Karpas-422 (cell line): ENCODE data around the gene PPP1R14B. TPM values are rescaled to one million over a fixed set of nuclear protein-coding genes. Genes with fewer than 3 reads are reported as not detected.
A peak's percentile ranks its signal among the peaks of the same experiment; 100 is the strongest.

Source experiments
- DNase-seq: peaks from one replicate; pipeline ENCODE4 v3.0.0-alpha.2; 2015
- H2AFZ ChIP-seq: fragments of 200-600 bp; sonication (generic); 2 replicates; pipeline ENCODE4 v1.6.1; 2014; ENCODE audit warnings: antibody characterized with exemption, low read length, mixed read lengths
- H3K27ac ChIP-seq: fragments of 200-600 bp; sonication (generic); 2 replicates; pipeline ENCODE4 v1.5.1; 2014; ENCODE audit warnings: mild to moderate bottlenecking, low read length, moderate library complexity
- H3K27me3 ChIP-seq: fragments of 200-600 bp; sonication (generic); 2 replicates; pipeline ENCODE4 v1.6.1; 2014; ENCODE audit warnings: low read length, mixed read lengths
- H3K36me3 ChIP-seq: fragments of 200-600 bp; sonication (generic); 2 replicates; pipeline ENCODE4 v1.6.1; 2014; ENCODE audit warnings: low read length, mixed read lengths; ENCODE audit not compliant: insufficient read depth
- H3K4me1 ChIP-seq: fragments of 200-600 bp; sonication (generic); 2 replicates; pipeline ENCODE4 v1.6.1; 2014; ENCODE audit warnings: mild to moderate bottlenecking, low read length, mixed read lengths
- H3K4me2 ChIP-seq: fragments of 200-600 bp; sonication (generic); 2 replicates; pipeline ENCODE4 v1.6.1; 2014; ENCODE audit warnings: low read length, low read depth, mild to moderate bottlenecking; ENCODE audit not compliant: poor library complexity, severe bottlenecking
- H3K4me3 ChIP-seq: fragments of 200-600 bp; sonication (generic); 2 replicates; pipeline ENCODE4 v1.5.1; 2014; ENCODE audit warnings: mild to moderate bottlenecking, antibody characterized with exemption, low read length, mixed read lengths
- H3K79me2 ChIP-seq: fragments of 200-600 bp; sonication (generic); 2 replicates; pipeline ENCODE4 v1.6.1; 2014; ENCODE audit warnings: mild to moderate bottlenecking, low read length, mixed read lengths
- H3K9ac ChIP-seq: fragments of 200-600 bp; sonication (generic); 2 replicates; pipeline ENCODE4 v1.6.0; 2014; ENCODE audit warnings: low read length
- H3K9me2 ChIP-seq: fragments of 200-600 bp; sonication (generic), shearing (Covaris generic); replicated peaks from 2 replicates; pipeline ENCODE4 v1.6.0; 2014; ENCODE audit warnings: mild to moderate bottlenecking, low read length, moderate library complexity; ENCODE audit not compliant: insufficient read depth
- H3K9me3 ChIP-seq: fragments of 300-700, 200-600 bp; sonication (generic); 2 replicates; pipeline ENCODE4 v1.6.1; 2014; ENCODE audit warnings: low read length, mixed read lengths
- H4K20me1 ChIP-seq: fragments of 200-600 bp; sonication (generic); 2 replicates; pipeline ENCODE4 v1.6.1; 2014; ENCODE audit warnings: mild to moderate bottlenecking, antibody characterized with exemption, low read length, low read depth; ENCODE audit not compliant: insufficient read depth
- total RNA-seq: library from RNA; depleted of rRNA; stranded (reverse); fragments of >200 nt; shearing (Covaris generic); gene quantifications from 2 replicates; pipeline ENCODE4 v1.2.3, GENCODE V29; 2014; ENCODE audit warnings: low replicate concordance

The PPP1R14B gene
- total RNA-seq, 1 experiment from 2014 or later = 111 TPM

DNA sequence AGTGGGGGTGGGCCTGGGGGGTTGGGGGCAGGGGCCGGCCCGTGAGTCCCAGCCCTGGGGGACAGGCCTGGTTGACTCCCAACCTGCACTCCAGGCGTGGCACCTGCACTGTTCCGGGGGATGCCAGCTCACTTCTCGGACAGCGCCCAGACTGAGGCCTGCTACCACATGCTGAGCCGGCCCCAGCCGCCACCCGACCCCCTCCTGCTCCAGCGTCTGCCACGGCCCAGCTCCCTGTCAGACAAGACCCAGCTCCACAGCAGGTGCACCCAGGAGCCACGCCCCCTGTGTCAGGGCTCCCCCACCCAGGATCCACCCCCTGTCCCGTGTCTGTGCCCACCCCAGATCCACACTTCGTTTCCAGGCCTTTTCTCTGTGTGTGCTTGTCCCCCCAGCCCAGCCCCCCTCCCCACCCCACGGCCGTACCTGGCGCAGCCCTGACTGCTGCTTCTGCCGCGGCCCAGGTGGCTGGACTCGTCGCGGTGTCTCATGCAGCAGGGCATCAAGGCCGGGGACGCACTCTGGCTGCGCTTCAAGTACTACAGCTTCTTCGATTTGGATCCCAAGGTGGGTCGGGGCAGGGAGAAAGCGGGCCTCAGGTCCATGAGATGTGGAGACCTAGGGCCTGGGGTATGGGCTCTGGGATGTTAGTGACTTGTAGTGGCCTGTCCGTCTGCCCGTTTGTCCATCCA lies 35.4 kb downstream of the PPP1R14B start:
- H3K9me2 ChIP-seq = no peaks in the 10 kb centered on the region
- peaks cover 8% of the 10 kb centered on the region; the same call in 1 of the 2 replicates for H4K20me1 ChIP-seq
- H3K79me2 ChIP-seq = peaks cover 12% of the 10 kb centered on the region; the same call in 1 of the 2 replicates
- H3K9me3 ChIP-seq = no peaks in the 10 kb centered on the region
- no peaks in the 10 kb centered on the region for H3K27me3 ChIP-seq
- H3K4me2 ChIP-seq = no peak overlapping the region
- H3K4me3 ChIP-seq = no peak overlapping the region
- no peak overlapping the region for H3K9ac ChIP-seq
- peaks cover 71% of the 10 kb centered on the region for H3K4me1 ChIP-seq
- DNase-seq = no peak
- no peak overlapping the region for H3K27ac ChIP-seq
- no peak overlapping the region for H2AFZ ChIP-seq
- H3K36me3 ChIP-seq = peaks cover 14% of the 10 kb centered on the region; the same call in 1 of the 2 replicates

DNA sequence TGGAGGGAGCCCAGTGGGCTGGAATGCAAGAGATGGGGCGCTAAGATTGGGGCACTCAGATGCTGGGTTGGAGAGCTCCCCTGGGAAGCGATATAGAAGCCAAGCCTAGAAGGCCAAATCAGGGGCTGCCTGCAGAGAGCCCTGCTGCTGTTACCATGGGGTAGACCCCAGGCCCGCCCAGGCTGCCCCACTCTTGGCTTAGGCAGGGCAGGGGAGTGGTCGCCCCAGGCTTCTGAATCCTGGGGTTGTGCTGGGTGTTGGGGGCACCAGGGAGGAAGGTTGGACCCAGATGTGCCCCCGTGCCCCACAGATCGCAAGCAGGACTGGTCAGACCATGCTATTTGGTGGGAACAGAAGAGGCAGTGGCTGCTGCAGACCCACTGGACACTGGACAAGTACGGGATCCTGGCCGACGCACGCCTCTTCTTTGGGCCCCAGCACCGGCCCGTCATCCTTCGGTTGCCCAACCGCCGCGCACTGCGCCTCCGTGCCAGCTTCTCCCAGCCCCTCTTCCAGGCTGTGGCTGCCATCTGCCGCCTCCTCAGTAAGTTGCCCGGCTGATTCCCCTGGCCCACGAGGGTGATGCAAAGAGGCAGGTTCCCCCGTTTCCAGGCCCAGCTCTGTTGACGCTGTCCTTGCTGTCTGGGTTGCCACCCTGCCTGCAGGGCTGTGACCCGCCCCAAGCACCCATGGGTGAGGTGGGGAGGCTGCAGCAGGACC lies 36.3 kb downstream of the PPP1R14B start:
- peaks cover 8% of the 10 kb centered on the region; the same call in 1 of the 2 replicates for H4K20me1 ChIP-seq
- no peak overlapping the region for H3K4me2 ChIP-seq
- DNase-seq = no peak
- H3K4me3 ChIP-seq = no peak overlapping the region
- peaks cover 73% of the 10 kb centered on the region for H3K4me1 ChIP-seq
- H3K36me3 ChIP-seq = peaks cover 14% of the 10 kb centered on the region; the same call in 1 of the 2 replicates
- no peak overlapping the region for H3K9ac ChIP-seq
- H3K9me2 ChIP-seq = no peaks in the 10 kb centered on the region
- no peak overlapping the region for H2AFZ ChIP-seq
- H3K79me2 ChIP-seq = peaks cover 15% of the 10 kb centered on the region; the same call in 1 of the 2 replicates
- H3K27me3 ChIP-seq = no peaks in the 10 kb centered on the region
- no peak overlapping the region for H3K27ac ChIP-seq
- no peaks in the 10 kb centered on the region for H3K9me3 ChIP-seq

DNA sequence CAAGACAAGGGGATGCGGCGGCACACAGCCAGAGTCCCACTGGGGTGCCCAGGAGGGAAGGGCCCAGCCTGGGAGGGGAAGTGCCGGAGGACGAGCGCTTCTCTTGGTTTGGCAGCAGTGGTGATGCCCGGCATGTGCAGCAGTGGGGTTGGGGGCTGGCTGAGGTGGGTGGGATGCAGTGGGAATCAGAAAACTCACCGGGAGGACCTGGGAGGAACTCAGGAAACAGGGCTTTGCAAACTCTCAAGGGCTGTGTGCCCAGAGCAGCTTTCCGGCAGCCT lies 37.2 kb downstream of the PPP1R14B start:
- no peak overlapping the region for H3K9ac ChIP-seq
- no peaks in the 10 kb centered on the region for H3K27me3 ChIP-seq
- H2AFZ ChIP-seq = no peak overlapping the region
- peaks cover 18% of the 10 kb centered on the region; the same call in 1 of the 2 replicates for H3K79me2 ChIP-seq
- no peak overlapping the region for H3K4me3 ChIP-seq
- H3K9me3 ChIP-seq = no peaks in the 10 kb centered on the region
- H3K27ac ChIP-seq = no peak overlapping the region
- H3K9me2 ChIP-seq = no peaks in the 10 kb centered on the region
- peaks cover 14% of the 10 kb centered on the region; the same call in 1 of the 2 replicates for H3K36me3 ChIP-seq
- H3K4me1 ChIP-seq = peaks cover 73% of the 10 kb centered on the region
- peaks cover 8% of the 10 kb centered on the region; the same call in 1 of the 2 replicates for H4K20me1 ChIP-seq
- H3K4me2 ChIP-seq = no peak overlapping the region
- DNase-seq = no peak

DNA sequence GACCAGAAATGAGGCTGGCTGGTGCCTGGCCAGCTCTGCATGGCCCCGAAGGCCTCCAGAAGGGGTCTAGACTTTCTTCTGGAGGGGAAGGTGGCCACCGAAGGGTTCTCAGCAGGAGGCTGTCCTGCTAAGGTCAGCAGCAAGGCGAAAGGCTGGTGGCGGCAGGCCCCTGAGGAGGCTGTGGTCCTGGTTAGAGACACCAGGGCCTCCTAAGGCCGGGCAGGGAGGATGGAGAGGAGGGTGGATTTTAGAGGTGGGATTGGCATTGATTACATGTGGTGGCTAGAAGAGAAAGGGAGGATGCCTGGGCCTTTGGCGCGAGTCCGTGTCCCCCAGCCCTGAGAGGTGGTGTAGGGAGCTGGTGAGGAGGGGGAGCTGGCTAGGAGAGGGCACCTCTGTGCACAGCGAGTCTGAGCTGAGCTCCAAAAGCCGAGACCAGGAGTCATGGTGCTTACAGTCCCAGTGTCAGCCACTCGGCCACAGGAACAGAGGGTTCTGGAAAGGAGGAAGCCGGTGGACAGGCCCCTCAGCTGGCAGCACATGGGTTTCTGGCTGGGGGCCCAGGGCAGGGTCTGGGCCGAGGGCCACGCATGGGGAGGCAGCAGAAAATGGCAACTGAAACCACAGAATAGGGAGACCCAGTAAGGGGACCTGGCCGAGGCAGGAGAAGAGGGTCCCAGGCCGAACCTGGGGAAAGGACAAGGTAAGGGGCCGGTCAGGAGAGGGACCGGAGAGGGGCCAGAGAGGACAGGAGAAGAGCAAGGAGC lies 37.8 kb downstream of the PPP1R14B start:
- H3K4me2 ChIP-seq = no peak overlapping the region
- peaks cover 18% of the 10 kb centered on the region; the same call in 1 of the 2 replicates for H3K79me2 ChIP-seq
- no peak overlapping the region for H2AFZ ChIP-seq
- H4K20me1 ChIP-seq = peaks cover 8% of the 10 kb centered on the region; the same call in 1 of the 2 replicates
- H3K27me3 ChIP-seq = no peaks in the 10 kb centered on the region
- DNase-seq = no peak
- peak overlapping the region; percentile 92; the same call in 1 of the 2 replicates for H3K27ac ChIP-seq
- no peaks in the 10 kb centered on the region for H3K9me2 ChIP-seq
- H3K9ac ChIP-seq = peak overlapping the region; percentile 91; the same call in 1 of the 2 replicates
- H3K36me3 ChIP-seq = peaks cover 15% of the 10 kb centered on the region; the same call in 1 of the 2 replicates
- peaks cover 73% of the 10 kb centered on the region for H3K4me1 ChIP-seq
- no peak overlapping the region for H3K4me3 ChIP-seq
- H3K9me3 ChIP-seq = no peaks in the 10 kb centered on the region

DNA sequence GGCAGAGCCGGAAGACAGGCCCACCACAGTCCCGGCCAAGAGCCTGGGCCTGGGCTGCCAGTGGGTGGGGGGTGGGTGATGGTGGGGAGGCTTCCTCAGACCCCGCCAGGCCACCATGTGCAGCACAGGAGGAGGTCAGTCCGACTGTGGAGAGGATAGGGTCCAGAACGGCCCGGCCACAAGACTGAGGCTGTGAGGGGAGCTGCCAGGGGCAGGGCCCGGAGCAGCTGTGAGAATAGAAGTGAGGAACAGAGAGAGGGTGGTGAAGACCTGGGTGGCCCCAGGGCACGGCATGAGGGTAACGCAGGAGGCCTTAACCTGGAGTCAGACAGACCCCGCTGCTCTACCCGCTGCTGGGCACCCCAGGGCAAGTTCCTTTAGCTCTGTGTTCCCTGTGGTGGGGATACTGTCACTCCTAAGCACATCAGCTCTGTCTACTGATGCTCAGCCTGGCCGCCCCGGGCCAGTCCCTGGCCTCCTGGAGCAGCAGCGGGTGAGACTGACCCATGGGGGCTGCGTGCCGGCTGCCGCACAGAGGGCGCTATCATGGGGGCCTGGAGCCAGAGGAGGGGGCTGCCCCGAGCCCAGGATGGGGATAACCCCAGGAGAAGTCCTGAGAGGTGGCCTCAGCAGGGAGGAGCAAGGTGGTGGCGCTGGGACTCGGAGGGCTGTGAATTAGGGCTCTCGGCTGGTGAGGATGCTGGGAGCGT lies 38.5 kb downstream of the PPP1R14B start:
- no peak for DNase-seq
- Histone ChIP-seq H3K4me2 (peak overlapping the region; percentile 90), H4K20me1 (peaks cover 8% of the 10 kb centered on the region; the same call in 1 of the 2 replicates), H3K9me3 (no peaks in the 10 kb centered on the region), H3K27ac (peak overlapping the region; percentile 92), H3K9me2 (no peaks in the 10 kb centered on the region), H3K4me3 (peak overlapping the region; percentile 82), H2AFZ (no peak overlapping the region), H3K79me2 (peaks cover 18% of the 10 kb centered on the region; the same call in 1 of the 2 replicates), H3K9ac (peak overlapping the region; percentile 91), H3K27me3 (no peaks in the 10 kb centered on the region), H3K36me3 (peaks cover 18% of the 10 kb centered on the region; the same call in 1 of the 2 replicates), H3K4me1 (peaks cover 74% of the 10 kb centered on the region)

DNA sequence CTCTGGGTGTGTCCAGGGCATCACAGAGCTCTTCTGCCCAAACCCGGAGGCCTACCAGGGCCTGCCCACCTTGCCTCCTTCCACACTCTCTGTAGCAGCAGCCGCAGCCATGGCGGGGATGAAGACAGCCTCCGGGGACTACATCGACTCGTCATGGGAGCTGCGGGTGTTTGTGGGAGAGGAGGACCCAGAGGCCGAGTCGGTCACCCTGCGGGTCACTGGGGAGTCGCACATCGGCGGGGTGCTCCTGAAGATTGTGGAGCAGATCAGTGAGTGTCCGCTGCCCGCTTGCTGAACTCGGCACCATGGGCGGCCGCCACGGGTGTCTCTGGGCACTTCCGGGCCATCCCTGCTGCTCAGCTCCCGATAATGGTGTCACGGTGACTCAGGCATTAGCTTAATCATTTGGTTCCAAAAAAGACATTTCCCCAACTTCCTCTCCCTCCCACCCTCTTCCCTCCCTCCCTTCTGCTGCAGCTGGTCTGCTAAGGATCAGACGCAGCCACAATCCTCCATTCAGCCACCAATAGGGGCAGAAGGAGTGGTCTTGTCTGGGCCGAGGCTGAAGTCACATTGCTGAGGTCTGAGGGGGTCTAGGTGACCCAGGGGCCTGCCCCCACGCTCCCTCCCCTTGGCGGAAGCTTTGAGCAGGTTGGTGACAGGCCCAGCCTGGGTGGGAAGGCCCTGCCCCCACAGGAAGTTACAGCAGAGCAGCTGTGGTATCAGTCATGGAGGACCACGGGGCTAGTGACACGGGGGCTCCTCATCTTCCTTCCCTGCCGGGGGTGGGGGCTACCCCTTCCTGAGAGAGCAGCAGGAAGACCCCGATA lies 39.3 kb downstream of the PPP1R14B start:
- H3K27me3 ChIP-seq = no peaks in the 10 kb centered on the region
- peak overlapping the region; percentile 82 for H3K4me3 ChIP-seq
- H2AFZ ChIP-seq = no peak overlapping the region; the same call in 1 of the 2 replicates
- peaks cover 18% of the 10 kb centered on the region; the same call in 1 of the 2 replicates for H3K79me2 ChIP-seq
- peaks cover 8% of the 10 kb centered on the region; the same call in 1 of the 2 replicates for H4K20me1 ChIP-seq
- peak overlapping the region; percentile 90 for H3K4me2 ChIP-seq
- DNase-seq = peak; percentile 83
- peak overlapping the region; percentile 91 for H3K9ac ChIP-seq
- H3K9me3 ChIP-seq = no peaks in the 10 kb centered on the region
- H3K9me2 ChIP-seq = no peaks in the 10 kb centered on the region
- H3K27ac ChIP-seq = peak overlapping the region; percentile 92
- peaks cover 21% of the 10 kb centered on the region; the same call in 1 of the 2 replicates for H3K36me3 ChIP-seq
- H3K4me1 ChIP-seq = peaks cover 75% of the 10 kb centered on the region
